ENCODE measurements around the gene LXN. TPM values are rescaled to one million over a fixed set of nuclear protein-coding genes. Genes with fewer than 3 reads are reported as not detected.

Gene LXN
- total and polyA plus RNA-seq, 2 of the 8 experiments (the other 6 are each of a cell fraction or from before 2014, with no cell fraction given), result 3.2 to 4.7 TPM

GRCh38 chr3:158680861-158681260 is 8.4 kb upstream of the LXN start:
- Histone ChIP-seq H3K56ac (replicated peaks; ENCODE audit: insufficient read length, low read depth, low read length) (no peak overlapping the region), H3K18ac (ENCODE audit: extremely low read depth, low read length) (no peak overlapping the region), H3K27ac (ENCODE audit: low read depth, low read length) (no peak overlapping the region), H3K4me2 (ENCODE audit: insufficient read depth in 1 of 2, low read depth in 2 of 2, low read length in 2 of 2) (no peak overlapping the region), H2BK5ac (ENCODE audit: low read depth, low read length) (no peak overlapping the region), H4K8ac (ENCODE audit: extremely low read depth, insufficient read depth, low read length) (no peak overlapping the region), H2BK20ac (ENCODE audit: low read length) (no peak overlapping the region), H2BK120ac (replicated peaks; ENCODE audit: low read depth, low read length) (no peak overlapping the region), H3K79me2 (ENCODE audit: control insufficient read depth in 1 of 2, insufficient read depth in 2 of 2, low read length in 2 of 2) (no peaks in the 10 kb centered on the region), H4K20me1 (replicated peaks in 1 of 2; ENCODE audit: control insufficient read depth in 1 of 2, insufficient read depth in 2 of 2, low read length in 2 of 2) (no peaks in the 10 kb centered on the region), H4K91ac (replicated peaks; ENCODE audit: insufficient read length, low read length) (no peak overlapping the region), H3K23ac (ENCODE audit: insufficient read length) (no peak overlapping the region), H3K9me3 (ENCODE audit: insufficient read depth in 2 of 2, low read depth in 1 of 2, low read length in 1 of 2) (no peaks in the 10 kb centered on the region), H3K79me1 (ENCODE audit: low read depth, low read length) (no peaks in the 10 kb centered on the region), H2BK15ac (ENCODE audit: low read length) (no peak overlapping the region), H4K5ac (ENCODE audit: insufficient read length, low read depth, low read length) (no peak overlapping the region), H3K23me2 (ENCODE audit: low read depth, low read length) (no peaks in the 10 kb centered on the region), H3K4ac (replicated peaks; ENCODE audit: insufficient read length, low read depth, low read length) (no peak overlapping the region), H2BK12ac (ENCODE audit: low read depth, low read length) (no peak overlapping the region), H3K36me3 (ENCODE audit: control insufficient read depth in 2 of 4, insufficient read depth in 4 of 4, low read length in 3 of 4) (peaks cover 0 to 4% (median 1%) of the 10 kb centered on the region in 4 experiments; a peak in 2 of 8 replicates), H3K9ac (replicated peaks in 1 of 4; ENCODE audit: extremely low read depth in 1 of 4, low read depth in 3 of 4, low read length in 3 of 4) (no peak overlapping the region), H2AK5ac (ENCODE audit: low read depth, low read length) (no peak overlapping the region), H2AFZ (ENCODE audit: low read length) (no peak overlapping the region), H3K14ac (ENCODE audit: insufficient read length) (no peak overlapping the region), H3K4me3 (ENCODE audit: extremely low read depth in 1 of 4, insufficient read depth in 2 of 4, low read depth in 3 of 4, low read length in 4 of 4) (no peak overlapping the region), H3K4me1 (replicated peaks in 1 of 4; ENCODE audit: control insufficient read depth in 3 of 4, insufficient read depth in 4 of 4, low read length in 3 of 4) (no peaks in the 10 kb centered on the region), H3K27me3 (replicated peaks in 1 of 4; ENCODE audit: control insufficient read depth in 3 of 4, extremely low read depth in 1 of 4, insufficient read depth in 3 of 4, low read length in 3 of 4) (no peaks in the 10 kb centered on the region)
- FAIRE-seq, result no peak
- 91% methylated on average over 2 of the region's 2 CpGs; no CpG with 5 or more reads in 1 of the 2 experiments for WGBS, 2 experiments (ENCODE audit: extremely low coverage in 1 of 2, insufficient coverage in 1 of 2, insufficient read length in 1 of 2, insufficient replicate concordance in 2 of 2, low coverage in 1 of 2, low lambda C conversion rate in 2 of 2, missing lambda C conversion rate in 1 of 2)
- ChIA-PET CTCF (ENCODE audit: partially characterized antibody) (interaction anchor here (0.6 to 1.8 kb wide), 3 partner anchors 43 to 1241 kb away, joined by 3 read pairs; no protein-coding TSS in a partner anchor), POLR2A (ENCODE audit: partially characterized antibody) (no interaction called here)
- no peak for DNase-seq (ENCODE audit: low read depth in 1 of 2, low spot score in 2 of 2)

All from H1 (cell line).